Activated T-helper 1 cell treated with anti-CD3 and anti-CD28 coated beads, Interleukin-12 subunit alpha, Interleukin-12 subunit beta, Interleukin-2, Interleukin-4 antibody, amounts not matched to agents 30 ng/mL and 10 ng/mL and 1 ng/mL, durations not matched to agents 14 hours and 24 hours and 36 hours (primary cell): ENCODE measurements around the gene ACAA1. TPM values are rescaled to one million over a fixed set of nuclear protein-coding genes. Genes with fewer than 3 reads are reported as not detected.

Source experiments
- DNase-seq: peaks from one replicate; pipeline ENCODE4 v3.0.0; 2021; ENCODE audit warnings: low spot score
- H3K27ac Mint-ChIP-seq: one replicate; pipeline ENCODE4 v1.8.0; 2021; ENCODE audit warnings: mild to moderate bottlenecking, mixed read lengths
- H3K27me3 Mint-ChIP-seq: one replicate; pipeline ENCODE4 v1.8.0; 2022; ENCODE audit warnings: mild to moderate bottlenecking, moderate library complexity, mixed read lengths; ENCODE audit not compliant: insufficient read depth
- H3K36me3 Mint-ChIP-seq: one replicate; pipeline ENCODE4 v1.8.0; 2021; ENCODE audit warnings: low read depth, mixed read lengths
- H3K4me1 Mint-ChIP-seq: one replicate; pipeline ENCODE4 v1.8.0; 2021; ENCODE audit warnings: low read depth, mixed read lengths
- H3K4me3 Mint-ChIP-seq: one replicate; pipeline ENCODE4 v1.8.0; 2021; ENCODE audit warnings: mild to moderate bottlenecking, moderate library complexity, mixed read lengths
- H3K9me3 Mint-ChIP-seq: one replicate; pipeline ENCODE4 v1.8.0; 2021; ENCODE audit warnings: mixed read lengths
- intact Hi-C: fragments of 100-400 bp; cut with micrococcal nuclease; formaldehyde crosslinking; loops from one replicate; pipeline ENCODE4 v1.15.1; 2024
- total RNA-seq: library from RNA; stranded (reverse); gene quantifications from 2 replicates; pipeline ENCODE4 v1.2.3, GENCODE V29; 2022

The ACAA1 gene
- total RNA-seq, 1 donor from 2014 or later = 69.3 TPM

GRCh38 chr3:38127611-38128302, 9.2 kb downstream of the ACAA1 start:
- intact Hi-C loops = no loop called here
- peaks cover 8% of the 10 kb centered on the region for H3K4me1 Mint-ChIP-seq
- no peaks in the 10 kb centered on the region for H3K9me3 Mint-ChIP-seq
- DNase-seq = no peak
- H3K27ac Mint-ChIP-seq = peak overlapping the region; percentile 34
- no peaks in the 10 kb centered on the region for H3K27me3 Mint-ChIP-seq
- H3K36me3 Mint-ChIP-seq = peaks cover 49% of the 10 kb centered on the region
- no peak overlapping the region for H3K4me3 Mint-ChIP-seq

GRCh38 chr3:38126121-38126892, 10.6 kb downstream of the ACAA1 start:
- intact Hi-C loops = no loop called here
- DNase-seq = no peak
- no peaks in the 10 kb centered on the region for H3K27me3 Mint-ChIP-seq
- H3K9me3 Mint-ChIP-seq = no peaks in the 10 kb centered on the region
- H3K4me1 Mint-ChIP-seq = peaks cover 1% of the 10 kb centered on the region
- peaks cover 48% of the 10 kb centered on the region for H3K36me3 Mint-ChIP-seq
- no peak overlapping the region for H3K27ac Mint-ChIP-seq
- no peak overlapping the region for H3K4me3 Mint-ChIP-seq

DNA sequence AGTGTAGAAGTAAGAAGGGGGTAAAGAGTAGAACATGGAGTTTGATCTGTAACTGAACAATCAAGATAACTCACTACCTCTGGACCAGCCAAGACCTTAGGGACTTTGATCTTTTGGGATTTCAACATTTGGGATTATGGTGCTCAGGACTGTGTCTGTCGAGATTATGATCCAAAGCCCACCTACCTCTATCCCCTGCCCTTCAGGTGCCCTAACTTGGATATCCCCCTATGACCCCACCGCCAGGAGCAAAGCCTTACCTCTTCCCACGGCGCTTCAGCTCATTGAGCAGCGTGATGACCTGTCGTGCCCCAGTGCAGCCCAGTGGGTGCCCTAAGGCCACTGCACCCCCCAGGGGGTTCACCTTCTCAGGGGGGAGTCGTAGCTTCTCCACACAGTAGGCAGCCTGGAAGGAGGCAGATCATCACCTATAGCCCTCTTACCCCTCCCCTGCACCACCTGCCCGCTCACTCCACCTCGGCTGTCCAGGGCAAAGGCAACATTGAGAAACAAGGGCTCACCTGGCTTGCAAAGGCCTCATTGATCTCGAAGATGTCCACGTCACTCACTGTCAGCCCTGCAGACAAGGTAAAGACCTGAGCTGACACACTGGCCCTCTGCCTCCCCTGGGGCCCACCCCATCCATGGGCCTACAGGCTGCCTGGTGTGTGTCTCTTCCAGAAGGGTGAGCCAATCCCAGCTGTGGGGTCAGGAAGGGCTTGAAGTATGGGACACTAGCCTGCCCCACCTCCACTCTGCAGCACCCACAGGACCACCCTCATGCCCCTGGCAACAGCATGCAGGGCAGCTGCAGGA, 11.4 kb downstream of the ACAA1 start:
- Mint-ChIP-seq H3K27me3 (no peaks in the 10 kb centered on the region), H3K9me3 (no peaks in the 10 kb centered on the region), H3K4me3 (no peak overlapping the region), H3K27ac (no peak overlapping the region), H3K4me1 (no peaks in the 10 kb centered on the region), H3K36me3 (peaks cover 46% of the 10 kb centered on the region)
- intact Hi-C loops = no loop called here
- DNase-seq = no peak

GRCh38 chr3:38124324-38125122, 12.4 kb downstream of the ACAA1 start:
- H3K4me3 Mint-ChIP-seq = no peak overlapping the region
- no peaks in the 10 kb centered on the region for H3K4me1 Mint-ChIP-seq
- DNase-seq = no peak
- no peak overlapping the region for H3K27ac Mint-ChIP-seq
- H3K27me3 Mint-ChIP-seq = no peaks in the 10 kb centered on the region
- peaks cover 40% of the 10 kb centered on the region for H3K36me3 Mint-ChIP-seq
- H3K9me3 Mint-ChIP-seq = no peaks in the 10 kb centered on the region
- intact Hi-C loops = no loop called here

- DNase-seq = no peak
- H3K36me3 Mint-ChIP-seq = peaks cover 35% of the 10 kb centered on the region
- H3K4me3 Mint-ChIP-seq = no peak overlapping the region
- H3K9me3 Mint-ChIP-seq = no peaks in the 10 kb centered on the region
- H3K27ac Mint-ChIP-seq = no peak overlapping the region
- intact Hi-C loops = no loop called here
- H3K27me3 Mint-ChIP-seq = no peaks in the 10 kb centered on the region
- no peaks in the 10 kb centered on the region for H3K4me1 Mint-ChIP-seq
Measured at GRCh38 chr3:38122712-38123290, 14.1 kb downstream of the ACAA1 start.

DNA sequence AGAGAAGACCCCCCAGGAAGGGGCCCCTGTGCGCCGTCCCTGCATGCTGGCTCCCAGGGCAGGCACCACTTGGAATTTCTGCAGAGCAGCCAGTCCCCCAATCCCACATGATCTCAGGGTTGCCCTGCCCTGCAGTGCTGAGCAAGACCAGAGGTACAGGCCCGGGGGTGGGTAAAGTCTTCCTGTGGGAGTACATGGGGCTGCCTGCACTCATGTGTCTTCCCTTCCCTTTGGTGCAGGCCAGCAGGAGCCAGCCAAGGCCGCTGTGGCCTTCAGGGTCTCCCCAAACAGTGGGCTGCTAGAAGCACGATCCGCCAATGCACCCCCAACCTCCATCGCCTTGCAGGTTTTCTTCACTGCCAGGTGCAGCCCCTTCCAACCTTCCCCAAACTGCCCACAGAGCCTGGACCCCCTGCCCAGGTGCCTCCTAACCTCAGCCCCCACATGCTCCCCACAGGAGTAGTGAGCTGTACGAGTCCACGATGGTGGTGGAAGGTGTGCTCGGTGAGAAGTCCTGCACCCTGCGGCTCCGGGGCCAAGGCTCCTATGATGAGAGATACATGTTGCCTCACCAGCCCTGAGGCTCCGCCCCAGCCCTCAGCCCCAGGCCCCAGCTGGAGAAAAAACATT, 15.0 kb downstream of the ACAA1 start:
- H3K36me3 Mint-ChIP-seq = peaks cover 28% of the 10 kb centered on the region
- no peak overlapping the region for H3K4me3 Mint-ChIP-seq
- DNase-seq = no peak
- H3K9me3 Mint-ChIP-seq = no peaks in the 10 kb centered on the region
- H3K4me1 Mint-ChIP-seq = no peaks in the 10 kb centered on the region
- H3K27ac Mint-ChIP-seq = no peak overlapping the region
- intact Hi-C loops = no loop called here
- no peaks in the 10 kb centered on the region for H3K27me3 Mint-ChIP-seq

DNA sequence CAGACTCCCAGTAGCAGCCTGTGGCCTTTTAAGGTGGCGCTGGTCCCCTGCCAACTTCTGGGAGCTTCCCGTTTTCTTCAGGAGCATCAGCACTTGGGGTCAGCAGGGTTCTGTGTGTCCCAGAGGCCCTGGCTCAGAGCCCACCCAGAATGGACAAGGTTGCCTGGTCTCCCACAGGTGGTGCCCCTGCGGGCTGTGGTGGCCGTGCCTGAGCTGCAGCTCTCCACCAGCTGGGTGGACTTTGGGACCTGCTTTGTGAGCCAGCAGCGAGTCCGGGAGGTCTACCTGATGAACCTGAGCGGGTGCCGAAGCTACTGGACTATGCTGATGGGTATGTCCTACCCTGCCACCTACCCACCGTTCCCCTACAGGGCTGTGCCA, 15.5 kb downstream of the ACAA1 start:
- Mint-ChIP-seq H3K4me1 (no peaks in the 10 kb centered on the region), H3K27ac (no peak overlapping the region), H3K27me3 (no peaks in the 10 kb centered on the region), H3K4me3 (no peak overlapping the region), H3K36me3 (peaks cover 28% of the 10 kb centered on the region), H3K9me3 (no peaks in the 10 kb centered on the region)
- intact Hi-C loops = no loop called here
- DNase-seq = no peak

DNA sequence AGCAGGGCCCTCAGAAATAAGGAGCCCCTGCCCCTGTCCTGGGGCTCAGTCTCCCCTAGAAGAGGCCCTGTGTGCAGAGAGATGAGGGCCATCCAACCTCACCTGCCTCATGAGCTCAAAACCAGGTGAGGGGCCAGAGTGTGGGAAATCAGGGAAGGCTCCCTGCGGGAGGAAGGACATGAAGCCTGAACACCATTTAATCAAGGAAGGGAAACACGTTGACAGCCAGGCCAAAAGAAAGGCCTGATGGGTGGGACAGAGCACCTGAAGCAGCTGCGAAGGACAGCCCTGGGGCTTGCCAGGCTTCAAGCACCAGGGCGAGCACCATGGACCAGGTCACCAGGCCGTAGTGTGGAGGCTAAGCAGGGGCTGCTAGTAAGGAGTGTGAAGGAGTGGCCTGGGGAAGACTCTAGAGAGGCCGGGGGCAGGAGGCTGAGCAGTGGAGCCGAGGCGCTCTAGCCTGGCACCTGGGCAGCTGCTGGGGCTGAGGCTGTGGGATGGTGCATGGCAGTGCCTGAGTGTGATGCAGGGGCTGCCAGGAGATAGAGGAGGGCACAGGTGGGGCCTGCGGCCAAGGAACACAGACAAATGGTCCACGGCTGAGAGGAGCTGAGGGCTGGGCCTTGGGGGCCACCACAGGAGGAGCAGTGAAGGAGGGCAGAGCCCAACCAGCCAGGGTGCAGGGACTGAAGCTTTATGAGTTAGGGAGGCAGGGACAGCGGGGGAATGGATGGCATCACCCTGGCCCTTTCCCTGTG, 16.1 kb downstream of the ACAA1 start:
- intact Hi-C loops = no loop called here
- no peak for DNase-seq
- Mint-ChIP-seq H3K36me3 (peaks cover 28% of the 10 kb centered on the region), H3K4me3 (no peak overlapping the region), H3K27ac (no peak overlapping the region), H3K4me1 (no peaks in the 10 kb centered on the region), H3K27me3 (no peaks in the 10 kb centered on the region), H3K9me3 (no peaks in the 10 kb centered on the region)

GRCh38 chr3:38119821-38120692, 16.9 kb downstream of the ACAA1 start:
- H3K4me1 Mint-ChIP-seq = no peaks in the 10 kb centered on the region
- H3K27ac Mint-ChIP-seq = no peak overlapping the region
- intact Hi-C loops = loop anchor here (5.0 kb wide), 1 partner anchor 132 kb away; no protein-coding TSS in a partner anchor
- H3K9me3 Mint-ChIP-seq = no peaks in the 10 kb centered on the region
- H3K27me3 Mint-ChIP-seq = no peaks in the 10 kb centered on the region
- peaks cover 28% of the 10 kb centered on the region for H3K36me3 Mint-ChIP-seq
- no peak for DNase-seq
- H3K4me3 Mint-ChIP-seq = no peak overlapping the region

DNA sequence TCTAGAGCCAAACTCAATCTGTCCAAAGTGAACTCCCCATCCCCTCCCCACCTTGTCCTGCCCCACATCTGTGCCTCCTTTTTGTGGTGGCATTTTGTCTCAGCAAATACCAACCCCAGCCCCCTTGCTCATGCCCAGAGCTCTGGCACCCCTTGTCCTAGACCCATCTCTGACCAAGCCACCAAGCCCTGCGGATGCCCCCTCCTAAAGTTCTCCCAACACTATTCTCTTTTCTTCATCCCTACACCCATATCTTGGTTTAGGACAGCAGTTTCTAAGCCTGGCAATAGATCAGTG, 17.7 kb downstream of the ACAA1 start:
- H3K27ac Mint-ChIP-seq = no peak overlapping the region
- intact Hi-C loops = loop anchor here (5.0 kb wide), 1 partner anchor 133 kb away; no protein-coding TSS in a partner anchor
- peaks cover 24% of the 10 kb centered on the region for H3K36me3 Mint-ChIP-seq
- no peaks in the 10 kb centered on the region for H3K4me1 Mint-ChIP-seq
- H3K4me3 Mint-ChIP-seq = no peak overlapping the region
- no peak for DNase-seq
- H3K9me3 Mint-ChIP-seq = no peaks in the 10 kb centered on the region
- no peaks in the 10 kb centered on the region for H3K27me3 Mint-ChIP-seq
